IMR-90 (cell line): ENCODE data around the gene SMG1. TPM values are rescaled to one million over a fixed set of nuclear protein-coding genes. Genes with fewer than 3 reads are reported as not detected.

ENCODE experiments used
- ATAC-seq: fragments of 200-7000 bp; cut with Tn5 transposase; 2 replicates; pipeline ENCODE4 v1.9.1; 2020; ENCODE audit warnings: low read depth, mild to moderate bottlenecking, moderate library complexity
- BruUV-seq: library from RNA; stranded (reverse); fragments of 400-500 nt; replicated peaks from 2 replicates; lab custom pipeline; 2021; lab: Mats Ljungman, UMichigan
- CTCF ChIA-PET: fragments of 300-600 bp; formaldehyde crosslinking; extraction: SDS; loops from one replicate; lab custom pipeline; 2021; ENCODE audit warnings: antibody characterized with exemption; lab: Yijun Ruan, JAX
- POLR2A ChIA-PET: fragments of 300-600 bp; sonication (Branson Sonifier 250); formaldehyde crosslinking; loops from one replicate; lab custom pipeline; 2022; ENCODE audit warnings: antibody characterized with exemption; ENCODE audit not compliant: unreplicated experiment; lab: Charles Lee
- DNase-seq: peaks from one replicate; pipeline ENCODE4 v3.0.0; 2013
- H2AFZ ChIP-seq: replicated peaks from 2 replicates; pipeline ENCODE3; 2013; ENCODE audit warnings: low read length, mild to moderate bottlenecking; ENCODE audit not compliant: poor library complexity
- H2AK5ac ChIP-seq: 2 replicates; pipeline ENCODE4 v1.6.1; 2013; ENCODE audit warnings: low read depth, low read length, inconsistent platforms
- H2AK9ac ChIP-seq: replicated peaks from 2 replicates; pipeline ENCODE3; 2013; ENCODE audit warnings: mild to moderate bottlenecking, low read depth, low read length, moderate library complexity; ENCODE audit not compliant: poor library complexity
- H2BK120ac ChIP-seq: 2 replicates; pipeline ENCODE4 v1.6.1; 2013; ENCODE audit warnings: low read depth, low read length, inconsistent platforms
- H2BK15ac ChIP-seq: 3 replicates; pipeline ENCODE4 v1.6.1; 2013; ENCODE audit warnings: low read depth, low read length, inconsistent platforms
- H2BK20ac ChIP-seq: 2 replicates; pipeline ENCODE4 v1.6.1; 2013; ENCODE audit warnings: low read depth, mild to moderate bottlenecking, inconsistent platforms, low read length, moderate library complexity
- H2BK5ac ChIP-seq: 2 replicates; pipeline ENCODE4 v1.6.1; 2013; ENCODE audit warnings: mild to moderate bottlenecking, low read depth, low read length, inconsistent platforms; ENCODE audit not compliant: poor library complexity, severe bottlenecking
- H3K14ac ChIP-seq: replicated peaks from 2 replicates; pipeline ENCODE4 v1.6.1; 2013; ENCODE audit warnings: low read depth, low read length, inconsistent platforms
- H3K18ac ChIP-seq: 2 replicates; pipeline ENCODE4 v1.6.1; 2013; ENCODE audit warnings: low read depth, low read length, control low read depth
- H3K23ac ChIP-seq: 2 replicates; pipeline ENCODE4 v1.6.1; 2013; ENCODE audit warnings: low read depth, low read length, inconsistent platforms
- H3K27ac ChIP-seq: 2 replicates; pipeline ENCODE4 v1.5.1; 2013; ENCODE audit warnings: mild to moderate bottlenecking, control low read depth, low read length; ENCODE audit not compliant: insufficient read depth
- H3K27me3 ChIP-seq: 2 replicates; pipeline ENCODE4 v1.6.1; 2013; ENCODE audit warnings: low read length; ENCODE audit not compliant: control insufficient read depth, insufficient read depth
- H3K36me3 ChIP-seq: 2 replicates; pipeline ENCODE4 v1.6.1; 2013; ENCODE audit warnings: low read length, mixed read lengths; ENCODE audit not compliant: control insufficient read depth, insufficient read depth
- H3K4ac ChIP-seq: 2 replicates; pipeline ENCODE4 v1.6.1; 2013; ENCODE audit warnings: low read depth, low read length, inconsistent platforms
- H3K4me1 ChIP-seq: 2 replicates; pipeline ENCODE4 v1.6.1; 2013; ENCODE audit warnings: low read length, mixed read lengths; ENCODE audit not compliant: control insufficient read depth, insufficient read depth
- H3K4me2 ChIP-seq: 2 replicates; pipeline ENCODE4 v1.6.1; 2013; ENCODE audit warnings: low read depth, mild to moderate bottlenecking, control low read depth, low read length, moderate library complexity
- H3K4me3 ChIP-seq: 2 replicates; pipeline ENCODE4 v1.5.1; 2013; ENCODE audit warnings: low read depth, mild to moderate bottlenecking, control low read depth, low read length, moderate library complexity; ENCODE audit not compliant: insufficient read depth
- H3K56ac ChIP-seq: 2 replicates; pipeline ENCODE4 v1.6.1; 2013; ENCODE audit warnings: low read length, inconsistent platforms; ENCODE audit not compliant: insufficient read depth; ENCODE audit errors: extremely low read depth
- H3K79me1 ChIP-seq, 2 experiments: 2 replicates each; pipeline ENCODE4 v1.6.1; 2013; ENCODE audit warnings: low read length in 2 of 2, inconsistent platforms in 1 of 2, low read depth in 1 of 2
- H3K9ac ChIP-seq: 2 replicates; pipeline ENCODE4 v1.6.1; 2013; ENCODE audit warnings: low read depth, low read length, control low read depth
- H3K9me1 ChIP-seq: 2 replicates; pipeline ENCODE4 v1.6.1; 2013; ENCODE audit warnings: low read length, inconsistent platforms; ENCODE audit not compliant: insufficient read depth
- H3K9me3 ChIP-seq: 2 replicates; pipeline ENCODE4 v1.6.1; 2013; ENCODE audit warnings: low read length; ENCODE audit not compliant: control insufficient read depth, insufficient read depth
- H4K20me1 ChIP-seq: 2 replicates; pipeline ENCODE4 v1.6.1; 2013; ENCODE audit warnings: low read length, inconsistent platforms; ENCODE audit not compliant: insufficient read depth
- H4K5ac ChIP-seq: 2 replicates; pipeline ENCODE4 v1.6.1; 2013; ENCODE audit warnings: mild to moderate bottlenecking, low read depth, low read length, control low read depth
- H4K8ac ChIP-seq, 2 experiments: 2 replicates each; pipeline ENCODE4 v1.6.1; 2013; ENCODE audit warnings: low read depth in 2 of 2, low read length in 2 of 2, control low read depth in 1 of 2, inconsistent platforms in 1 of 2
- H4K91ac ChIP-seq: 2 replicates; pipeline ENCODE4 v1.6.1; 2013; ENCODE audit warnings: low read depth, low read length, inconsistent platforms; ENCODE audit not compliant: insufficient read depth
- BHLHE40 ChIP-seq: fragments of 150-350 bp; IDR thresholded peaks from 2 replicates; pipeline ENCODE4 v1.6.1; 2016; ENCODE audit warnings: mild to moderate bottlenecking, low read depth, low read length
- CEBPB ChIP-seq: IDR thresholded peaks from 2 replicates; pipeline ENCODE4 v1.6.1; 2012; ENCODE audit warnings: low read depth, low read length, improper control_type of control experiment
- FOS ChIP-seq: fragments of 150-350 bp; IDR thresholded peaks from 2 replicates; pipeline ENCODE4 v1.6.1; 2016; ENCODE audit warnings: low read depth, low read length
- MXI1 ChIP-seq: IDR thresholded peaks from 2 replicates; pipeline ENCODE4 v1.6.1; 2012; ENCODE audit warnings: low read depth, mild to moderate bottlenecking, low read length, moderate library complexity, borderline replicate concordance
- POLR2A ChIP-seq: IDR thresholded peaks from 2 replicates; pipeline ENCODE4 v1.6.1; 2012; ENCODE audit warnings: mild to moderate bottlenecking, low read depth, low read length
- RAD21 ChIP-seq: IDR thresholded peaks from 2 replicates; pipeline ENCODE4 v1.6.1; 2012; ENCODE audit warnings: low read length, improper control_type of control experiment
- RCOR1 ChIP-seq: IDR thresholded peaks from 2 replicates; pipeline ENCODE4 v1.6.1; 2012; ENCODE audit warnings: mild to moderate bottlenecking, low read length, improper control_type of control experiment; ENCODE audit not compliant: insufficient replicate concordance
- RFX5 ChIP-seq: IDR thresholded peaks from 2 replicates; pipeline ENCODE4 v1.8.0; 2012; ENCODE audit warnings: low read depth, mild to moderate bottlenecking, low read length, moderate library complexity
- WGBS, 2 experiments: methylation state at CpG; one replicate each; pipeline versions ENCODE4 v1.1.5 to v1.1.7; 2013; ENCODE audit warnings: missing lambda C conversion rate in 2 of 2; ENCODE audit not compliant: insufficient read length in 1 of 2; ENCODE audit errors: extremely low coverage in 2 of 2; 5-methylcytosine and 5-hydroxymethylcytosine counted together
- dilution Hi-C: fragments of 300-500 bp; cut with HindIII; formaldehyde crosslinking; loops from one replicate; pipeline ENCODE4 v1.14.3; 2018; ENCODE audit warnings: low sequenced_read_pairs; ENCODE audit not compliant: unreplicated experiment
- in situ Hi-C: fragments of 300-500 bp; cut with MboI; formaldehyde crosslinking; loops from 3 replicates; pipeline ENCODE4 v1.14.3; 2019; ENCODE audit warnings: low sequenced_read_pairs, inconsistent platforms, mixed read lengths
- intact Hi-C: fragments of 100-400 bp; cut with micrococcal nuclease; formaldehyde crosslinking; loops from 2 replicates; pipeline ENCODE4 v1.10.0; 2022
- polyA plus RNA-seq, 3 experiments: library from polyadenylated mRNA; depleted of rRNA; stranded (reverse); fragments of >200 nt; gene quantifications; 2 replicates each; pipeline ENCODE4 v1.2.3, GENCODE V29; 2012; ENCODE audit warnings: low replicate concordance in 1 of 3
- total RNA-seq: library from RNA; depleted of rRNA; stranded (reverse); fragments of >200 nt; gene quantifications from 2 replicates; pipeline ENCODE4 v1.2.3, GENCODE V29; 2012

SMG1 gene
- total and polyA plus RNA-seq, 2 of the 4 experiments (the other 2 are of a cell fraction), result 13.4 to 53.8 TPM

- no peak overlapping the region for H2BK120ac ChIP-seq
- no peak overlapping the region for H3K4ac ChIP-seq
- no peak overlapping the region for H3K23ac ChIP-seq
- in situ Hi-C loops (no loop called here), intact Hi-C loops (no loop called here), dilution Hi-C loops (no loop called here)
- no peak overlapping the region for H2AK5ac ChIP-seq
- H4K20me1 ChIP-seq, result no peaks in the 10 kb centered on the region
- no peak overlapping the region for H2BK20ac ChIP-seq
- DNase-seq, result no peak
- H2BK15ac ChIP-seq, result no peak overlapping the region
- no peaks in the 10 kb centered on the region for H3K9me1 ChIP-seq
- H3K9me3 ChIP-seq, result no peaks in the 10 kb centered on the region
- no TSS peak for BruUV-seq
- no peak for ATAC-seq
- ChIA-PET POLR2A (no interaction called here), CTCF (no interaction called here)
- no peak overlapping the region for H3K27ac ChIP-seq
- H3K18ac ChIP-seq, result no peak overlapping the region
- H3K56ac ChIP-seq, result no peak overlapping the region
- H3K79me1 ChIP-seq, result no peaks in the 10 kb centered on the region
- no peak overlapping the region for H3K14ac ChIP-seq
- H3K4me2 ChIP-seq, result no peak overlapping the region
- H3K4me3 ChIP-seq, result no peak overlapping the region
- H3K9ac ChIP-seq, result no peak overlapping the region
- H4K8ac ChIP-seq, result no peak overlapping the region
- no peak overlapping the region for H4K91ac ChIP-seq
- TF ChIP-seq RCOR1 (no peak), FOS (no peak), POLR2A (no peak), CEBPB (0 out of 2 replicates have a peak, but pooled peaks have one; percentile 3), RAD21 (no peak), BHLHE40 (no peak), MXI1 (no peak), RFX5 (no peak)
- H2AFZ ChIP-seq, result no peak overlapping the region
- H3K4me1 ChIP-seq, result no peaks in the 10 kb centered on the region
- WGBS, 2 experiments, result no CpG with 5 or more reads among the region's 1 CpG
- no peak overlapping the region for H4K5ac ChIP-seq
- H2AK9ac ChIP-seq, result no peak overlapping the region
- no peak overlapping the region for H2BK5ac ChIP-seq
- peaks cover 1% of the 10 kb centered on the region; the same call in 1 of the 2 replicates for H3K27me3 ChIP-seq
- H3K36me3 ChIP-seq, result no peaks in the 10 kb centered on the region
Measured at GRCh38 chr16:18942061-18942460, 15.9 kb upstream of the SMG1 start.
